ENCODE results near the gene DGCR6.
"Not testable (repeated sequence)": the region's sequence is repeated elsewhere in the genome, so short reads cannot be mapped to it uniquely, and the experiment has no call there.

The DGCR6 gene

GRCh38 chr22:18931905-18932652, 26.0 kb downstream of the DGCR6 start:
- no peak for DNase-seq (ENCODE audit: low read depth in 2 of 2)

DNA sequence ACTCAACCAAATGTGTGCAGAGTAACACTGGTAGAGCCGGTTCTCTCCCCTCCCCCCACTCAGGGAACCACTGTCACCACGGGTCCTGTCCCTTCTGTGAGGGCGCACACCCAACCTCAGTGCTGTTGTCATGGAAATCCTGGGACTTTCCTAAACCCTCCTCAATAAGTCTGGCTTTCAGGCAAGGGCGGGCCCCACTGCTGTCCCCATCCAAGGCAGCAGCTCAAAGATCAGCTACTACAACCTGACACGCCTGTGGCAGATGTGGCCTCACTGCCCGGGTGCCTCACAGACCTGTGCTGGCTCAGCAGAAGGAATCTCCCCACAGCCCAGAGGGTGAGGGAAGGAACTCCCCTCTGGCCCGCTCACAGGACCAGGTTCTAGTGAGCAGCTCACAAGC, 27.8 kb downstream of the DGCR6 start:
- no peak for DNase-seq (ENCODE audit: low read depth in 2 of 2)

DNA sequence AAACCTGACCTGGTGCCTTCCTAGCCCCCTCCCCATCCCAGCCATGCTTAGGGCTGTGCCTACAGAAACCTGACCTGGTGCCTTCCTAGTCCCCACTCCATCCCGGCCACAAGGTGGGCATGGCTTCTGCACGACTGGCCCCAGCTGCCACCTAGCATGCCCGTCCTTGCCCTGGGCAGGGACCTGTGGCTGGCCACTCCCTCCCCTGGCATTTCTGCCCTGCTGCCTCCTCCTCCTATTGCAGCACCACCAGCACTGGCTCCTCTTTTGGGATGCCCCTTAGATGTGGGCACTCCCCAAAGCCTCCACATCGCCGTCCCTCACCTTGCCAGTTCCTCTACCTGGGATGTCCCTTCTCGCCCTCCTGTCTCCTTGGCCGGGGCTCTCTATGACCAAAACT, 28.6 kb downstream of the DGCR6 start:
- not testable (repeated sequence) for DNase-seq (ENCODE audit: low read depth in 2 of 2)

- DNase-seq (ENCODE audit: low read depth in 2 of 2) = no peak
Measured at GRCh38 chr22:18935889-18936529, 29.9 kb downstream of the DGCR6 start, which contains the start of gene PRODH. PRODH (minus strand) TSS chr22:18936293; CDS start chr22:18936287, 6 bp downstream.

DNA sequence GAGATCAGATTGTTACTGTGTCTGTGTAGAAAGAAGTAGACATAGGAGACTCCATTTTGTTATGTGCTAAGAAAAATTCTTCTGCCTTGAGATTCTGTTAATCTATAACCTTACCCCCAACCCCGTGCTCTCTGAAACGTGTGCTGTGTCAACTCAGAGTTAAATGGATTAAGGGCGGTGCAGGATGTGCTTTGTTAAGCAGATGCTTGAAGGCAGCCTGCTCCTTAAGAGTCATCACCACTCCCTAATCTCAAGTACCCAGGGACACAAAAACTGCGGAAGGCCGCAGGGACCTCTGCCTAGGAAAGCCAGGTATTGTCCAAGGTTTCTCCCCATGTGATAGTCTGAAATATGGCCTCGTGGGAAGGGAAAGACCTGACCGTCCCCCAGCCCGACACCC, 32.6 kb downstream of the DGCR6 start:
- not testable (repeated sequence) for DNase-seq (ENCODE audit: low read depth in 2 of 2)

GRCh38 chr22:18947105-18947504, 41.0 kb downstream of the DGCR6 start:
- not testable (repeated sequence) for DNase-seq (ENCODE audit: low read depth in 2 of 2)

- no peak for DNase-seq (ENCODE audit: low read depth in 2 of 2)
Measured at GRCh38 chr22:18947905-18948304, 41.8 kb downstream of the DGCR6 start.

DNA sequence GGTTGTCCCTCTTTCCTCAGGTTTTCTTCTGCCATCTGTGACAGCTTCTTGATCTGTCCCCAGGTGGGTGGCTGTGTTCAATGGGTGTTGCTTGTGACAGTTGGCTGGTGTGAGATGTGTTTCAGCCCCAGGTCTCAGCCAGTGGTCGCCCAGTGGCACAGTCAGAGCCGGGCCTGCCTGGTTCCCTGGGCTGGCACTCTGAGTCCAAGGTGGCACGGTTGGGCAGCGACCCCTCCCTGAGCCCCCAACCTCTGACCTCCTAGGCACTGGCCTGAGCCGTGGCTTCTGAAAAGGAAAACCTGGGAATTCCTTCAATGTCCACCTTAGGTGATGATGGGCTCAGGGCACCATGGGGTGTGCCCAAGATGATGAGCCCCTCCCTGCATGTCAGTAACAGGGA, 44.0 kb downstream of the DGCR6 start:
- no peak for DNase-seq (ENCODE audit: low read depth in 2 of 2)

- DNase-seq (ENCODE audit: low read depth in 2 of 2) = no peak
Measured at GRCh38 chr22:18952022-18952421, 45.9 kb downstream of the DGCR6 start.

DNA sequence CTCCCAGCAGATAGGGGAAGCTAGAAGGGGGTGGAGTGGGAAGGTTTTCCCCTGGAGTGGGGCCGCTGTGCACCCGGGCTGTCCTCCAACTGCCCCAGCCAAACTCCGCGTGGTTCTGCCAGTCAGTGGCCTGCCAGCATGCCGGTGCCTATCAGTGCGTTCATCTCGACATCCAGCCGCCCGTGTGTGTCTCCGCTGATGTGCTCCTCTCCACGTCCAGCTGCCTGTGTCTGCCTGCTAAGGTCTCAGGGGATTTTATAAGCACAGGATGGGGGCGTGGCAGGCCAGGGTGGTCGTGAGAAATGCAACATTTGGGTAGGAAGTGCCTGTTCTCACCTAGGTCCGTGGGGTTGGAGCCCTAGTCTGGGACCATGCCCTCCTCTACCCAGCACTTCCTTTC, 47.0 kb downstream of the DGCR6 start:
- not testable (repeated sequence) for DNase-seq (ENCODE audit: low read depth in 2 of 2)

GRCh38 chr22:18954303-18954989, 48.3 kb downstream of the DGCR6 start:
- peak; percentile 33 to 50 for DNase-seq (ENCODE audit: low read depth in 2 of 2)

GRCh38 chr22:18954990-18955571, 49.0 kb downstream of the DGCR6 start:
- DNase-seq (ENCODE audit: low read depth in 2 of 2) = no peak

DNA sequence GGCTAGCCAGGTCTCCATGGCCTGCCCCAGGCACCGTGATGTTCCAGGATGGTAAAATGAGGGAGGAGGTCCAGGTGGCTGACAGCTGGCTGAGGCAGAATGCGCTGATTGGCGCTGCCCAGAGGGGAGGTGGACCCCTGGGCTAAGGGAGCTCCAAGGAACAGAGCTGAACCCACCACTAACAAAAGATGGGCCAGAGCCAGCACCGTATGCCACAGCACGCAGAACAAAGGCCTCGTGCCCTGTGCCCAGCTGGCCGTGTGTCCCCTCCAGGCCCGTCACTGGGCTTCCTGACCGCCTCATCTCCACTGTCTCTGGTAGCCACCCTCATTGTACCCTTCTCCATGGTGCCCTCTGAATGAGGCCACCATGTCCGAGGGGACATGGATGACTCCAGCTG, 49.6 kb downstream of the DGCR6 start:
- DNase-seq (ENCODE audit: low read depth in 2 of 2) = no peak

GRCh38 chr22:18956121-18956895, 50.2 kb downstream of the DGCR6 start:
- DNase-seq (ENCODE audit: low read depth in 2 of 2) = not testable (repeated sequence)

DNA sequence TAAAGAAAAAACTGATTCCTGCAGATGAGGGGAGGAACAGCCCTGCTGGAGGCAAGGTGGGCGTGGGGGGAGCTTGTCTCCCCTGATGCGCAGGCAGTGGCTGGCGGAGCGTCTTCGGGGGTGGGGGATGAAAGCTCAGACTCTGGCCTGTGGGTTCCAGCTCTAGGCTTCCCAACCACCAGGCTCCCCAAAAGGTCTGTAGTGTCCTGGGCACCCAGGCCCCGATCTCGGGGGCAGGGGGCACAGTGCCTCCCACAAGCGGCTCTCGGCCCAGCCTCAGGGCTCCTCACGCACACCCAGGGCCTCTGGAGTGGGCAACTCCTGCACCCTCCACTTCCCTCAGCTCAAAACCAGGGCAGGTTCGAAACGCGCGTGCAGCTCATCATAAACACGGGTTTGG, 50.8 kb downstream of the DGCR6 start:
- not testable (repeated sequence) for DNase-seq (ENCODE audit: low read depth in 2 of 2)

GRCh38 chr22:18957621-18958320, 51.7 kb downstream of the DGCR6 start:
- DNase-seq (ENCODE audit: low read depth in 2 of 2) = not testable (repeated sequence)

GRCh38 chr22:18958321-18958705, 52.2 kb downstream of the DGCR6 start:
- not testable (repeated sequence) for DNase-seq (ENCODE audit: low read depth in 2 of 2)

DNA sequence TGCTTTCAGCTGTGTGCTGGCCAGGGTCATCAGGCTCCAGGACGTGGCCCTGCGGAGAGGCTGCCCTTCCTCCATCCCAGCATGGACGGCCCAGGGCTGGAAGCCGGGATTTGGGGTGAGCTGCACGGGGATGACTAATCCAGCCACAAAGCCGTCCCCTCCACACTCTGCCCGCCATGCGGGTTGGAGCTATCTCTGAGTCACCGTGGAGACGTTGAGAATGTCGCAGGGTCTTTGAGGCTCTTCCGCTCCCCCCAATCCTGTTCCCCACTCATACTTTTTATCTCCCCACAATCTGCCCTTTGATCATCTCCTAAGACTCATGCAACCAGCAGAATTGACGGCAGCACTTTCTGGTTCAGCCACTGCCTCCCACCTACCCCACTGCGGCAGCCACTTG, 52.6 kb downstream of the DGCR6 start:
- not testable (repeated sequence) for DNase-seq (ENCODE audit: low read depth in 2 of 2)

- not testable (repeated sequence) for DNase-seq (ENCODE audit: low read depth in 2 of 2)
Measured at GRCh38 chr22:18959266-18959665, 53.1 kb downstream of the DGCR6 start.

GRCh38 chr22:18959741-18960140, 53.6 kb downstream of the DGCR6 start:
- not testable (repeated sequence) for DNase-seq (ENCODE audit: low read depth in 2 of 2)
